Liver (tissue), 9 donors: ENCODE measurements around the gene EIF1AD. TPM values are rescaled to one million over a fixed set of nuclear protein-coding genes. Genes with fewer than 3 reads are reported as not detected.

Source experiments
- DNase-seq: peaks from one replicate; pipeline ENCODE4 v3.0.0-alpha.2; 2017; ENCODE audit warnings: low spot score
- H3K27ac ChIP-seq, 2 donors: one replicate each; pipeline ENCODE4 v1.7.0; 2013; ENCODE audit warnings: inconsistent platforms in 2 of 2, low read length in 2 of 2, control low read depth in 1 of 2, low read depth in 1 of 2, mild to moderate bottlenecking in 1 of 2
- H3K27me3 ChIP-seq, 4 donors: one replicate each; pipeline versions ENCODE4 v1.6.1 to v1.7.0; 2013; ENCODE audit warnings: low read length in 3 of 4, inconsistent platforms in 1 of 4, mild to moderate bottlenecking in 1 of 4, moderate library complexity in 1 of 4; ENCODE audit not compliant: control insufficient read depth in 4 of 4, insufficient read depth in 4 of 4
- H3K36me3 ChIP-seq, 4 donors: one replicate each; pipeline versions ENCODE4 v1.6.1 to v1.7.0; 2013; ENCODE audit warnings: low read length in 3 of 4, mild to moderate bottlenecking in 3 of 4, low read depth in 1 of 4, moderate library complexity in 1 of 4; ENCODE audit not compliant: control insufficient read depth in 4 of 4, insufficient read depth in 3 of 4
- H3K4me1 ChIP-seq, 4 donors: one replicate each; pipeline versions ENCODE4 v1.6.1 to v1.7.0; 2013; ENCODE audit warnings: low read length in 3 of 4, mild to moderate bottlenecking in 3 of 4, moderate library complexity in 1 of 4; ENCODE audit not compliant: control insufficient read depth in 4 of 4, insufficient read depth in 4 of 4
- H3K4me3 ChIP-seq, 3 donors: one replicate each; pipeline versions ENCODE4 v1.6.1 to v1.7.0; 2013; ENCODE audit warnings: low read length in 3 of 3, control low read depth in 1 of 3, low read depth in 1 of 3, mild to moderate bottlenecking in 1 of 3
- H3K9ac ChIP-seq, 2 donors: one replicate each; pipeline ENCODE4 v1.7.0; 2013; ENCODE audit warnings: low read length in 2 of 2, mild to moderate bottlenecking in 2 of 2, moderate library complexity in 2 of 2, control low read depth in 1 of 2, low read depth in 1 of 2
- H3K9me3 ChIP-seq, 4 donors: one replicate each; pipeline versions ENCODE4 v1.6.1 to v1.7.0; 2013; ENCODE audit warnings: low read length in 3 of 4; ENCODE audit not compliant: control insufficient read depth in 4 of 4
- EGR1 ChIP-seq, 2 donors: IDR thresholded peaks; 2 replicates each; pipeline ENCODE4 v1.6.1; 2016 to 2018; ENCODE audit warnings: antibody characterized with exemption in 2 of 2, low read depth in 2 of 2
- FOXA1 ChIP-seq: IDR thresholded peaks from 2 replicates; pipeline ENCODE4 v1.6.1; 2016; ENCODE audit warnings: antibody characterized with exemption
- FOXA2 ChIP-seq: IDR thresholded peaks from 2 replicates; pipeline ENCODE4 v1.6.1; 2016; ENCODE audit warnings: antibody characterized with exemption
- GABPA ChIP-seq, 2 donors: IDR thresholded peaks in 1 of 2; conservative IDR thresholded peaks in 1 of 2; 2 replicates each; pipeline ENCODE4 v1.6.1; 2016; ENCODE audit warnings: antibody characterized with exemption in 2 of 2, mild to moderate bottlenecking in 1 of 2, moderate library complexity in 1 of 2
- HNF4A ChIP-seq, 2 donors: conservative IDR thresholded peaks; 2 replicates each; pipeline ENCODE4 v1.6.1; 2016; ENCODE audit warnings: antibody characterized with exemption in 2 of 2, mild to moderate bottlenecking in 2 of 2
- HNF4G ChIP-seq: IDR thresholded peaks from 2 replicates; pipeline ENCODE4 v1.6.1; 2016; ENCODE audit warnings: antibody characterized with exemption
- JUND ChIP-seq, 2 donors: IDR thresholded peaks; 2 replicates each; pipeline ENCODE4 v1.6.1; 2016; ENCODE audit warnings: antibody characterized with exemption in 2 of 2
- NR2F2 ChIP-seq: IDR thresholded peaks from 2 replicates; pipeline ENCODE4 v1.6.1; 2016; ENCODE audit warnings: antibody characterized with exemption
- RAD21 ChIP-seq, 2 donors: IDR thresholded peaks; 2 replicates each; pipeline ENCODE4 v1.6.1; 2016; ENCODE audit warnings: antibody characterized with exemption in 2 of 2, mild to moderate bottlenecking in 2 of 2
- RXRA ChIP-seq, 2 donors: IDR thresholded peaks; 2 replicates each; pipeline ENCODE4 v1.6.1; 2017 to 2018; ENCODE audit warnings: antibody characterized with exemption in 2 of 2, mild to moderate bottlenecking in 1 of 2
- SP1 ChIP-seq: IDR thresholded peaks from 2 replicates; pipeline ENCODE4 v1.6.1; 2018; ENCODE audit warnings: antibody characterized with exemption, mild to moderate bottlenecking
- TAF1 ChIP-seq: conservative IDR thresholded peaks from 2 replicates; pipeline ENCODE4 v1.6.1; 2016; ENCODE audit warnings: antibody characterized with exemption, mild to moderate bottlenecking
- YY1 ChIP-seq: IDR thresholded peaks from 2 replicates; pipeline ENCODE4 v1.6.1; 2016; ENCODE audit warnings: antibody characterized with exemption, mild to moderate bottlenecking
- WGBS: extraction: QIAGEN DNeasy Blood & Tissue Kit; methylation state at CpG from one replicate; pipeline ENCODE4 v1.1.7; 2013; 5-methylcytosine and 5-hydroxymethylcytosine counted together
- polyA plus RNA-seq, 2 donors: library from polyadenylated mRNA; stranded (reverse) in 1 of 2; unstranded in 1 of 2; fragments of 200-250 nt in 1 of 2; fragments of >200 nt in 1 of 2; fragmentation: Nextera tagmentation in 1 of 2; extraction: Ambion mirVana in 1 of 2; gene quantifications; one replicate each; pipeline versions ENCODE4 v1.2.1 to v1.2.3, GENCODE V29; 2013 to 2015
- total RNA-seq, 2 donors: library from RNA; depleted of rRNA; stranded (reverse); fragments of >200 nt; gene quantifications; one replicate each; pipeline ENCODE4 v1.2.3, GENCODE V29; 2014
- TF ChIP-seq, protein P1 (sequence below): fragments of 150-350 bp; IDR thresholded peaks from 2 replicates; pipeline ENCODE4 v1.5.1; 2017; ENCODE audit warnings: improper control_type of control experiment, low read depth, low read length; ENCODE audit not compliant: missing input control
- TF ChIP-seq, protein P2 (sequence below): IDR thresholded peaks from 2 replicates; pipeline ENCODE4 v1.6.1; 2016; ENCODE audit warnings: antibody characterized with exemption
- TF ChIP-seq, protein P3 (sequence below): IDR thresholded peaks from 2 replicates; pipeline ENCODE4 v1.6.1; 2016; ENCODE audit warnings: antibody characterized with exemption
- TF ChIP-seq, protein P4 (sequence below): IDR thresholded peaks from 2 replicates; pipeline ENCODE4 v1.6.1; 2016; ENCODE audit warnings: antibody characterized with exemption, mild to moderate bottlenecking
- TF ChIP-seq, protein P5 (sequence below): IDR thresholded peaks from 2 replicates; pipeline ENCODE4 v1.6.1; 2016; ENCODE audit warnings: antibody characterized with exemption
- donor health status: healthy.
- donor health status: healthy.
- donor health status: healthy.
- donor health status: healthy.
- donor health status: healthy.

Gene EIF1AD
- total and polyA plus RNA-seq, 4 donors, result 6.3 to 18.2 (median 14.2) TPM

DNA sequence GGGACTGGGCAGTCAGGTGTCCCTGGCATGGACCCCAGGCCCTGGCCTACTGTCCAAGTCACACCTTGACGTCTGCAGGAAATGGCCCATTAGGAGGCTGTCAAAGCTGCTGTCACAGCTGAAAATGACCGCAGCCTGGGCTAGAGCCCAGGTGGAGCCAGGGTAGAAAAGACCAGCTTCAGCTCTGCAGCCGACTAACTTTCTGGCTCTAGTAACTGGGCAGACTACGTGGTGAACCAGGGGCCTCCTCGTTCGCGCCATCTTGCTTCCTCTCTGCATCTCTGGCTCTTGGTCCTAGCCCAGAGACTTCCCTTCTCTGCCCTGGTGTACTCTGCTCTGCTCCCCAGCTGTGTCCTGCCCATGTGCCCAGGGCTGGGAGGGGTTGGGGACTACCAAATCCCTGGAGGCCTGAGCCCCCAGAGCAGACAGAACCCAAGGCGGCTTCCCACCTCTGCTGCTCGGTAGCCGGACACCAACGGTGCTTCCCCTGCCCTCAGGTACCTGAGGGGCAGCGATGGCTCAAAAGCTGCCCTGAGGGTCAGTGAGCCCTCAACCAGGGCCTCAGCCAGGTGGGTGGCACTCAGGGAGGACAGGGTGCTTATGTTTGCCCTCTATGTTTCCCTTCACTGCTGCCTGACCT, 20.7 kb downstream of the EIF1AD start:
- WGBS, result 86% methylated on average over 12 of the region's 12 CpGs
- H3K9ac ChIP-seq, result no peak overlapping the region

More for the DNA sequence above, 20.7 kb downstream of the EIF1AD start:
- peaks cover 13 to 33% (median 22%) of the 10 kb centered on the region in 4 donors for H3K36me3 ChIP-seq
- H3K27me3 ChIP-seq, result no peaks in the 10 kb centered on the region
- DNase-seq, result no peak
- no peak overlapping the region for H3K27ac ChIP-seq
- TF ChIP-seq RXRA (IDR thresholded peaks at IDR 0.05) (no peak), HNF4A (conservative IDR thresholded peaks at IDR 0.05) (no peak), JUND (IDR thresholded peaks at IDR 0.05) (no peak), YY1 (no peak), NR2F2 (no peak), RAD21 (IDR thresholded peaks at IDR 0.05) (no peak), TAF1 (no peak), GABPA (IDR thresholded peaks at IDR 0.05 in 1 of 2, conservative IDR thresholded peaks at IDR 0.05 in 1 of 2) (no peak), FOXA2 (no peak), FOXA1 (no peak), SP1 (no peak), EGR1 (IDR thresholded peaks at IDR 0.05; ENCODE audit: low read depth in 2 of 2) (no peak), HNF4G (no peak)
- TF ChIP-seq, protein P1, sequence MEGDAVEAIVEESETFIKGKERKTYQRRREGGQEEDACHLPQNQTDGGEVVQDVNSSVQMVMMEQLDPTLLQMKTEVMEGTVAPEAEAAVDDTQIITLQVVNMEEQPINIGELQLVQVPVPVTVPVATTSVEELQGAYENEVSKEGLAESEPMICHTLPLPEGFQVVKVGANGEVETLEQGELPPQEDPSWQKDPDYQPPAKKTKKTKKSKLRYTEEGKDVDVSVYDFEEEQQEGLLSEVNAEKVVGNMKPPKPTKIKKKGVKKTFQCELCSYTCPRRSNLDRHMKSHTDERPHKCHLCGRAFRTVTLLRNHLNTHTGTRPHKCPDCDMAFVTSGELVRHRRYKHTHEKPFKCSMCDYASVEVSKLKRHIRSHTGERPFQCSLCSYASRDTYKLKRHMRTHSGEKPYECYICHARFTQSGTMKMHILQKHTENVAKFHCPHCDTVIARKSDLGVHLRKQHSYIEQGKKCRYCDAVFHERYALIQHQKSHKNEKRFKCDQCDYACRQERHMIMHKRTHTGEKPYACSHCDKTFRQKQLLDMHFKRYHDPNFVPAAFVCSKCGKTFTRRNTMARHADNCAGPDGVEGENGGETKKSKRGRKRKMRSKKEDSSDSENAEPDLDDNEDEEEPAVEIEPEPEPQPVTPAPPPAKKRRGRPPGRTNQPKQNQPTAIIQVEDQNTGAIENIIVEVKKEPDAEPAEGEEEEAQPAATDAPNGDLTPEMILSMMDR, result no peak
- TF ChIP-seq, protein P2, sequence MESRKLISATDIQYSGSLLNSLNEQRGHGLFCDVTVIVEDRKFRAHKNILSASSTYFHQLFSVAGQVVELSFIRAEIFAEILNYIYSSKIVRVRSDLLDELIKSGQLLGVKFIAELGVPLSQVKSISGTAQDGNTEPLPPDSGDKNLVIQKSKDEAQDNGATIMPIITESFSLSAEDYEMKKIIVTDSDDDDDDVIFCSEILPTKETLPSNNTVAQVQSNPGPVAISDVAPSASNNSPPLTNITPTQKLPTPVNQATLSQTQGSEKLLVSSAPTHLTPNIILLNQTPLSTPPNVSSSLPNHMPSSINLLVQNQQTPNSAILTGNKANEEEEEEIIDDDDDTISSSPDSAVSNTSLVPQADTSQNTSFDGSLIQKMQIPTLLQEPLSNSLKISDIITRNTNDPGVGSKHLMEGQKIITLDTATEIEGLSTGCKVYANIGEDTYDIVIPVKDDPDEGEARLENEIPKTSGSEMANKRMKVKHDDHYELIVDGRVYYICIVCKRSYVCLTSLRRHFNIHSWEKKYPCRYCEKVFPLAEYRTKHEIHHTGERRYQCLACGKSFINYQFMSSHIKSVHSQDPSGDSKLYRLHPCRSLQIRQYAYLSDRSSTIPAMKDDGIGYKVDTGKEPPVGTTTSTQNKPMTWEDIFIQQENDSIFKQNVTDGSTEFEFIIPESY, result no peak
- TF ChIP-seq, protein P3, sequence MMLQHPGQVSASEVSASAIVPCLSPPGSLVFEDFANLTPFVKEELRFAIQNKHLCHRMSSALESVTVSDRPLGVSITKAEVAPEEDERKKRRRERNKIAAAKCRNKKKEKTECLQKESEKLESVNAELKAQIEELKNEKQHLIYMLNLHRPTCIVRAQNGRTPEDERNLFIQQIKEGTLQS, result no peak
- TF ChIP-seq, protein P4, sequence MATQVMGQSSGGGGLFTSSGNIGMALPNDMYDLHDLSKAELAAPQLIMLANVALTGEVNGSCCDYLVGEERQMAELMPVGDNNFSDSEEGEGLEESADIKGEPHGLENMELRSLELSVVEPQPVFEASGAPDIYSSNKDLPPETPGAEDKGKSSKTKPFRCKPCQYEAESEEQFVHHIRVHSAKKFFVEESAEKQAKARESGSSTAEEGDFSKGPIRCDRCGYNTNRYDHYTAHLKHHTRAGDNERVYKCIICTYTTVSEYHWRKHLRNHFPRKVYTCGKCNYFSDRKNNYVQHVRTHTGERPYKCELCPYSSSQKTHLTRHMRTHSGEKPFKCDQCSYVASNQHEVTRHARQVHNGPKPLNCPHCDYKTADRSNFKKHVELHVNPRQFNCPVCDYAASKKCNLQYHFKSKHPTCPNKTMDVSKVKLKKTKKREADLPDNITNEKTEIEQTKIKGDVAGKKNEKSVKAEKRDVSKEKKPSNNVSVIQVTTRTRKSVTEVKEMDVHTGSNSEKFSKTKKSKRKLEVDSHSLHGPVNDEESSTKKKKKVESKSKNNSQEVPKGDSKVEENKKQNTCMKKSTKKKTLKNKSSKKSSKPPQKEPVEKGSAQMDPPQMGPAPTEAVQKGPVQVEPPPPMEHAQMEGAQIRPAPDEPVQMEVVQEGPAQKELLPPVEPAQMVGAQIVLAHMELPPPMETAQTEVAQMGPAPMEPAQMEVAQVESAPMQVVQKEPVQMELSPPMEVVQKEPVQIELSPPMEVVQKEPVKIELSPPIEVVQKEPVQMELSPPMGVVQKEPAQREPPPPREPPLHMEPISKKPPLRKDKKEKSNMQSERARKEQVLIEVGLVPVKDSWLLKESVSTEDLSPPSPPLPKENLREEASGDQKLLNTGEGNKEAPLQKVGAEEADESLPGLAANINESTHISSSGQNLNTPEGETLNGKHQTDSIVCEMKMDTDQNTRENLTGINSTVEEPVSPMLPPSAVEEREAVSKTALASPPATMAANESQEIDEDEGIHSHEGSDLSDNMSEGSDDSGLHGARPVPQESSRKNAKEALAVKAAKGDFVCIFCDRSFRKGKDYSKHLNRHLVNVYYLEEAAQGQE, result no peak
- TF ChIP-seq, protein P5, sequence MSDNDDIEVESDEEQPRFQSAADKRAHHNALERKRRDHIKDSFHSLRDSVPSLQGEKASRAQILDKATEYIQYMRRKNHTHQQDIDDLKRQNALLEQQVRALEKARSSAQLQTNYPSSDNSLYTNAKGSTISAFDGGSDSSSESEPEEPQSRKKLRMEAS, result no peak
- no peaks in the 10 kb centered on the region for H3K4me1 ChIP-seq
- H3K4me3 ChIP-seq, result no peak overlapping the region
- H3K9me3 ChIP-seq, result no peaks in the 10 kb centered on the region
